NT2/D1 (cell line): ENCODE results near the gene DNAJB6.

Experiments used
- DNase-seq: peaks from one replicate; pipeline ENCODE4 v3.0.0-alpha.2; 2011; ENCODE audit warnings: low read depth, low spot score
- H3K27me3 ChIP-seq: 2 replicates; pipeline ENCODE4 v1.6.0; 2011; ENCODE audit warnings: mild to moderate bottlenecking; ENCODE audit not compliant: insufficient read length, insufficient read depth
- H3K36me3 ChIP-seq: 2 replicates; pipeline ENCODE4 v1.6.1; 2011; ENCODE audit warnings: mild to moderate bottlenecking, low read length, mixed read lengths; ENCODE audit not compliant: insufficient read depth, insufficient read length
- H3K4me1 ChIP-seq: 2 replicates; pipeline ENCODE4 v1.5.1; 2011; ENCODE audit not compliant: insufficient read depth, insufficient read length
- H3K4me3 ChIP-seq: 2 replicates; pipeline ENCODE4 v1.5.1; 2011; ENCODE audit warnings: low read depth; ENCODE audit not compliant: insufficient read length
- H3K9ac ChIP-seq: 2 replicates; pipeline ENCODE4 v1.6.0; 2011; ENCODE audit warnings: low read depth; ENCODE audit not compliant: insufficient read length
- H3K9me3 ChIP-seq: 2 replicates; pipeline ENCODE4 v1.5.1; 2011; ENCODE audit warnings: mild to moderate bottlenecking, low read length; ENCODE audit not compliant: insufficient read depth
- SUZ12 ChIP-seq: IDR thresholded peaks from 2 replicates; pipeline ENCODE4 v1.6.1; 2011; ENCODE audit not compliant: insufficient read length, insufficient read depth; ENCODE audit errors: extremely low read depth
- YY1 ChIP-seq: IDR thresholded peaks from 2 replicates; pipeline ENCODE4 v1.6.1; 2011; ENCODE audit not compliant: insufficient read length, insufficient read depth
- ZNF274 ChIP-seq: IDR thresholded peaks from 2 replicates; pipeline ENCODE4 v1.6.1; 2011; ENCODE audit warnings: mild to moderate bottlenecking, low read depth, low read length

Gene DNAJB6

GRCh38 chr7:157434701-157435100, 97.9 kb downstream of the DNAJB6 start:
- H3K9me3 ChIP-seq: no peaks in the 10 kb centered on the region
- peaks cover 6% of the 10 kb centered on the region for H3K4me1 ChIP-seq
- H3K4me3 ChIP-seq: no peak overlapping the region
- H3K9ac ChIP-seq: no peak overlapping the region
- H3K36me3 ChIP-seq: no peaks in the 10 kb centered on the region
- TF ChIP-seq SUZ12 (no peak), YY1 (no peak), ZNF274 (no peak)
- no peak for DNase-seq
- H3K27me3 ChIP-seq: no peaks in the 10 kb centered on the region

- no peaks in the 10 kb centered on the region for H3K36me3 ChIP-seq
- no peak for TF ChIP-seq YY1
- no peak for TF ChIP-seq ZNF274
- TF ChIP-seq SUZ12: no peak
- H3K9ac ChIP-seq: no peak overlapping the region
- H3K9me3 ChIP-seq: no peaks in the 10 kb centered on the region
- DNase-seq: no peak
- no peaks in the 10 kb centered on the region for H3K27me3 ChIP-seq
- H3K4me1 ChIP-seq: peaks cover 6% of the 10 kb centered on the region
- no peak overlapping the region for H3K4me3 ChIP-seq
Measured at GRCh38 chr7:157436076-157436475, 99.3 kb downstream of the DNAJB6 start.

GRCh38 chr7:157436763-157437480, 100.1 kb downstream of the DNAJB6 start:
- no peak overlapping the region for H3K9ac ChIP-seq
- no peak for DNase-seq
- TF ChIP-seq ZNF274: no peak
- TF ChIP-seq YY1: no peak
- TF ChIP-seq SUZ12: no peak

GRCh38 chr7:157437519-157438061, 100.8 kb downstream of the DNAJB6 start:
- Histone ChIP-seq H3K4me3 (no peak overlapping the region), H3K9ac (no peak overlapping the region), H3K4me1 (no peaks in the 10 kb centered on the region), H3K9me3 (no peaks in the 10 kb centered on the region; the same call in 1 of the 2 replicates), H3K27me3 (no peaks in the 10 kb centered on the region), H3K36me3 (no peaks in the 10 kb centered on the region)
- TF ChIP-seq ZNF274 (no peak), SUZ12 (no peak), YY1 (no peak)
- DNase-seq: no peak

More at GRCh38 chr7:157436763-157437480, 100.1 kb downstream of the DNAJB6 start:
- H3K36me3 ChIP-seq: no peaks in the 10 kb centered on the region
- no peaks in the 10 kb centered on the region for H3K27me3 ChIP-seq
- no peaks in the 10 kb centered on the region for H3K9me3 ChIP-seq
- H3K4me3 ChIP-seq: no peak overlapping the region
- H3K4me1 ChIP-seq: peaks cover 5% of the 10 kb centered on the region

- Histone ChIP-seq H3K36me3 (no peaks in the 10 kb centered on the region), H3K9me3 (no peaks in the 10 kb centered on the region; the same call in 1 of the 2 replicates), H3K4me1 (no peaks in the 10 kb centered on the region), H3K9ac (no peak overlapping the region), H3K27me3 (no peaks in the 10 kb centered on the region), H3K4me3 (no peak overlapping the region)
- TF ChIP-seq SUZ12 (no peak), ZNF274 (no peak), YY1 (no peak)
- DNase-seq: no peak
Measured at GRCh38 chr7:157438121-157439025, 101.6 kb downstream of the DNAJB6 start.

GRCh38 chr7:157439149-157439548, 102.3 kb downstream of the DNAJB6 start:
- Histone ChIP-seq H3K36me3 (no peaks in the 10 kb centered on the region), H3K9ac (no peak overlapping the region), H3K27me3 (no peaks in the 10 kb centered on the region), H3K4me1 (no peaks in the 10 kb centered on the region), H3K4me3 (no peak overlapping the region), H3K9me3 (no peaks in the 10 kb centered on the region; the same call in 1 of the 2 replicates)
- DNase-seq: no peak
- no peak for TF ChIP-seq ZNF274
- TF ChIP-seq SUZ12: no peak
- no peak for TF ChIP-seq YY1
